Parathyroid adenoma (tissue), 2 donors: ENCODE data around the gene KIF26B.

ENCODE experiments used
- H2AFZ ChIP-seq: fragments of 300-600 bp; sonication (generic); one replicate; pipeline ENCODE4 v1.7.0; 2017; ENCODE audit warnings: antibody characterized with exemption, mild to moderate bottlenecking
- H3K27ac ChIP-seq: fragments of 300-600 bp; sonication (generic); one replicate; pipeline ENCODE4 v1.7.0; 2017
- H3K27me3 ChIP-seq: fragments of 300-600 bp; sonication (generic); one replicate; pipeline ENCODE4 v1.7.0; 2017; ENCODE audit warnings: low read length; ENCODE audit not compliant: control insufficient read depth, insufficient read depth
- H3K36me3 ChIP-seq: fragments of 300-600 bp; sonication (generic); one replicate; pipeline ENCODE4 v1.7.0; 2017; ENCODE audit warnings: low read length; ENCODE audit not compliant: control insufficient read depth, insufficient read depth
- H3K4me1 ChIP-seq: fragments of 300-600 bp; sonication (generic); one replicate; pipeline ENCODE4 v1.7.0; 2017; ENCODE audit warnings: control low read depth
- H3K4me2 ChIP-seq: fragments of 300-600 bp; sonication (generic); one replicate; pipeline ENCODE4 v1.7.0; 2017; ENCODE audit warnings: low read length
- H3K4me3 ChIP-seq: fragments of 300-600 bp; sonication (generic); one replicate; pipeline ENCODE4 v1.7.0; 2017; ENCODE audit warnings: low read depth, low read length
- H3K79me2 ChIP-seq: fragments of 300-600 bp; sonication (generic); one replicate; pipeline ENCODE4 v1.7.0; 2017; ENCODE audit warnings: control low read depth
- H3K9ac ChIP-seq: fragments of 300-600 bp; sonication (generic); one replicate; pipeline ENCODE4 v1.7.0; 2017; ENCODE audit warnings: mild to moderate bottlenecking
- H3K9me3 ChIP-seq: fragments of 300-600 bp; sonication (generic); one replicate; pipeline ENCODE4 v1.7.0; 2017; ENCODE audit warnings: low read length; ENCODE audit not compliant: control insufficient read depth
- CTCF ChIP-seq: fragments of 300-600 bp; sonication (generic); IDR thresholded peaks from one replicate; pipeline ENCODE4 v1.7.0; 2017; ENCODE audit warnings: antibody characterized with exemption, mild to moderate bottlenecking
- donor health status: primary hyperparathyroidism.

KIF26B gene

GRCh38 chr1:245211035-245211749 is 56.4 kb downstream of the KIF26B start:
- no peak overlapping the region for H2AFZ ChIP-seq
- H3K4me2 ChIP-seq, result no peak overlapping the region
- no peak overlapping the region for H3K27ac ChIP-seq
- H3K9me3 ChIP-seq, result no peaks in the 10 kb centered on the region
- no peaks in the 10 kb centered on the region for H3K27me3 ChIP-seq
- no peaks in the 10 kb centered on the region for H3K36me3 ChIP-seq
- no peak overlapping the region for H3K4me3 ChIP-seq
- no peaks in the 10 kb centered on the region for H3K4me1 ChIP-seq
- no peak overlapping the region for H3K9ac ChIP-seq
- no peak for TF ChIP-seq CTCF
- H3K79me2 ChIP-seq, result no peaks in the 10 kb centered on the region

GRCh38 chr1:245211761-245212160 is 57.0 kb downstream of the KIF26B start:
- Histone ChIP-seq H3K4me2 (no peak overlapping the region), H3K27me3 (no peaks in the 10 kb centered on the region), H3K9me3 (no peaks in the 10 kb centered on the region), H3K36me3 (no peaks in the 10 kb centered on the region), H3K9ac (no peak overlapping the region), H3K4me1 (no peaks in the 10 kb centered on the region), H2AFZ (no peak overlapping the region), H3K27ac (no peak overlapping the region), H3K79me2 (no peaks in the 10 kb centered on the region), H3K4me3 (no peak overlapping the region)
- TF ChIP-seq CTCF, result no peak

- H3K27ac ChIP-seq, result no peak overlapping the region
- no peak overlapping the region for H3K9ac ChIP-seq
- H2AFZ ChIP-seq, result no peak overlapping the region
- H3K4me2 ChIP-seq, result no peak overlapping the region
- no peaks in the 10 kb centered on the region for H3K27me3 ChIP-seq
- no peak for TF ChIP-seq CTCF
- no peaks in the 10 kb centered on the region for H3K9me3 ChIP-seq
- no peaks in the 10 kb centered on the region for H3K36me3 ChIP-seq
- H3K4me1 ChIP-seq, result no peaks in the 10 kb centered on the region
- H3K79me2 ChIP-seq, result no peaks in the 10 kb centered on the region
- no peak overlapping the region for H3K4me3 ChIP-seq
Observed at GRCh38 chr1:245212221-245212710, 57.5 kb downstream of the KIF26B start.

- Histone ChIP-seq H3K4me3 (no peak overlapping the region), H2AFZ (no peak overlapping the region), H3K4me2 (no peak overlapping the region), H3K9me3 (no peaks in the 10 kb centered on the region), H3K36me3 (no peaks in the 10 kb centered on the region), H3K27ac (no peak overlapping the region), H3K27me3 (no peaks in the 10 kb centered on the region), H3K9ac (no peak overlapping the region), H3K4me1 (no peaks in the 10 kb centered on the region), H3K79me2 (no peaks in the 10 kb centered on the region)
- no peak for TF ChIP-seq CTCF
Observed at GRCh38 chr1:245213066-245213831, 58.5 kb downstream of the KIF26B start.
